HG03521 (cell line): ENCODE measurements around the gene AMPD2.
A peak's percentile ranks its signal among the peaks of the same experiment; 100 is the strongest.

Source experiments
- ATAC-seq: cut with Tn5 transposase; IDR thresholded peaks from one replicate; pipeline ENCODE4 v1.9.1; 2021; ENCODE audit warnings: mild to moderate bottlenecking, moderate library complexity; ENCODE audit not compliant: unreplicated experiment

Gene AMPD2

GRCh38 chr1:109630081-109630897, 10.7 kb downstream of the AMPD2 start:
- no peak for ATAC-seq

GRCh38 chr1:109630898-109631512, 11.4 kb downstream of the AMPD2 start:
- no peak for ATAC-seq

- no peak for ATAC-seq
These were observed 12.2 kb downstream of the AMPD2 start for GRCh38 chr1:109631513-109632505.

- no peak for ATAC-seq
These were observed 13.2 kb downstream of the AMPD2 start for GRCh38 chr1:109632671-109633346.

- ATAC-seq, result no peak
These were observed 14.7 kb downstream of the AMPD2 start for GRCh38 chr1:109634292-109634691.

- no peak for ATAC-seq
These were observed 15.4 kb downstream of the AMPD2 start for GRCh38 chr1:109634771-109635750.

- no peak for ATAC-seq
These were observed 16.2 kb downstream of the AMPD2 start for GRCh38 chr1:109635862-109636200.

- ATAC-seq, result no peak
These were observed 16.7 kb downstream of the AMPD2 start for GRCh38 chr1:109636201-109636952.

GRCh38 chr1:109637446-109637845, 17.8 kb downstream of the AMPD2 start:
- no peak for ATAC-seq

- ATAC-seq, result no peak
These were observed 19.6 kb downstream of the AMPD2 start for GRCh38 chr1:109639063-109639840.

GRCh38 chr1:109639841-109640184, 20.2 kb downstream of the AMPD2 start:
- ATAC-seq, result no peak

GRCh38 chr1:109640285-109640865, 20.7 kb downstream of the AMPD2 start:
- ATAC-seq, result no peak

- no peak for ATAC-seq
These were observed 21.6 kb downstream of the AMPD2 start for GRCh38 chr1:109641078-109641740.

GRCh38 chr1:109641861-109642260, 22.2 kb downstream of the AMPD2 start:
- ATAC-seq, result no peak

- no peak for ATAC-seq
These were observed 23.0 kb downstream of the AMPD2 start for GRCh38 chr1:109642626-109643025.

GRCh38 chr1:109643385-109644230, 24.0 kb downstream of the AMPD2 start:
- peak; percentile 83 for ATAC-seq
